ENCODE results near the gene FHL1.

DNA sequence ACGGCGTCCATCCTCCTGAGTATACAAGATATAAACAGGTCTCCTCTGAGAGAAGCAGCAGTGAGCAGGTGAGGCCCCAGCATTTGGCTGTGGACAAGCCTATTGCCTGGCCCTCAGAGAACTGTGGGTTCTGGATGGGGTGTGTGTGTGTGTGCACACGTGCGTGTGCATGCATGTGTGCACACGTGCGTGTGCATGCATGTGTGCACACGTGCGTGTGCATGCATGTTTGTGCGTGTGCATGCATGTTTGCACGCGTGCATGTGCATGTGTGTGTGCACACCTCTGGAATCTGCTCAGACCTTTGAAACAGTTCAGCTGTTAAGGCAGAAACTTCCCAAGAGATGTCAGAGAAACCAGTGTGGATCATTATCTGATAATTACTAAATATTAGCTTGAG lies 22.2 kb upstream of the FHL1 start:
- TF ChIP-seq EZH2 (IDR thresholded peaks at IDR 0.05), result no peak
- TF ChIP-seq POLR2AphosphoS5 (IDR thresholded peaks at IDR 0.05; ENCODE audit: borderline replicate concordance, low read depth, low read length), result no peak
